ACC112 (cell line): ENCODE measurements around the gene MAN2C1.

Source experiments
- H2AFZ ChIP-seq: fragments of 200-600 bp; sonication (generic); one replicate; pipeline ENCODE4 v1.6.0; 2017; ENCODE audit warnings: antibody characterized with exemption, low read length; ENCODE audit not compliant: unreplicated experiment
- H3K27ac ChIP-seq: fragments of 200-600 bp; sonication (generic); 2 replicates; pipeline ENCODE4 v1.5.1; 2014; ENCODE audit warnings: low read depth, mild to moderate bottlenecking, antibody characterized with exemption, low read length, moderate library complexity
- H3K27me3 ChIP-seq: fragments of 200-600 bp; sonication (generic); 2 replicates; pipeline ENCODE4 v1.6.1; 2014; ENCODE audit warnings: mild to moderate bottlenecking, antibody characterized with exemption, low read length, moderate library complexity, mixed read lengths; ENCODE audit not compliant: insufficient read depth
- H3K36me3 ChIP-seq: fragments of 200-600 bp; sonication (generic); 2 replicates; pipeline ENCODE4 v1.6.1; 2016; ENCODE audit warnings: mild to moderate bottlenecking, antibody characterized with exemption, low read length, moderate library complexity, mixed read lengths; ENCODE audit not compliant: insufficient read depth
- H3K4me1 ChIP-seq: fragments of 200-600 bp; sonication (generic); one replicate; pipeline ENCODE4 v1.6.1; 2016; ENCODE audit warnings: low read length, mixed read lengths; ENCODE audit not compliant: insufficient read depth, unreplicated experiment, control insufficient read depth
- H3K4me3 ChIP-seq: fragments of 200-600 bp; sonication (generic); 2 replicates; pipeline ENCODE4 v1.5.1; 2014; ENCODE audit warnings: mild to moderate bottlenecking, low read depth, low read length
- H3K79me2 ChIP-seq: fragments of 200-600 bp; sonication (generic); one replicate; pipeline ENCODE4 v1.6.0; 2016; ENCODE audit warnings: low read length; ENCODE audit not compliant: control insufficient read depth, unreplicated experiment, insufficient read depth

MAN2C1 gene

DNA sequence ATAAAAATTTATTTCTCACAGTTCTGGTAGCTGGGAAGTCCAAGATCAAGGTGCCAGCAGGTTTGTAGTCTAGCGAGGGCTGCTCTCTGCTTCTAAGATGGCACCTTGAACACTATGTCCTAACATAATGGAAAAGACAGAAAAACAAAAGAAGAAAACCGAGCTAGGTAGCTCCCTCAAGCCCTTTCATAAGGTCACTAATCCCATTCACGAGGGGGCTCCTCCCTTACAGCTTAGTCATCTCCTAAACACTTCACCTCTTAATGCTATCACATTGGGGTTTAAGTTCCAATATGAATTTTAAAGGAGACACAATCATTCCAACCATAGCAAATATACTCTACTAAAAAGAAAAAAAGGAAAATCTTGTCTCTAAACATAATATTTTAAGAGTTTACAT is 62.2 kb downstream of the MAN2C1 start:
- peaks cover 5% of the 10 kb centered on the region for H3K4me1 ChIP-seq
- H3K79me2 ChIP-seq, result no peaks in the 10 kb centered on the region
- H3K36me3 ChIP-seq, result no peaks in the 10 kb centered on the region
- no peak overlapping the region for H3K27ac ChIP-seq
- no peak overlapping the region for H3K4me3 ChIP-seq
- H2AFZ ChIP-seq, result no peak overlapping the region
- H3K27me3 ChIP-seq, result peaks cover 12% of the 10 kb centered on the region
